Activated naive CD8-positive, alpha-beta T cell treated with anti-CD3 and anti-CD28 coated beads, Interleukin-2, amount 50 U/mL, for 16 hours (primary cell): ENCODE results near the gene LOXL1.

Source experiments
- DNase-seq: peaks from one replicate; pipeline ENCODE4 v3.0.0-alpha.2; 2020; ENCODE audit warnings: low read depth, low spot score

The LOXL1 gene

DNA sequence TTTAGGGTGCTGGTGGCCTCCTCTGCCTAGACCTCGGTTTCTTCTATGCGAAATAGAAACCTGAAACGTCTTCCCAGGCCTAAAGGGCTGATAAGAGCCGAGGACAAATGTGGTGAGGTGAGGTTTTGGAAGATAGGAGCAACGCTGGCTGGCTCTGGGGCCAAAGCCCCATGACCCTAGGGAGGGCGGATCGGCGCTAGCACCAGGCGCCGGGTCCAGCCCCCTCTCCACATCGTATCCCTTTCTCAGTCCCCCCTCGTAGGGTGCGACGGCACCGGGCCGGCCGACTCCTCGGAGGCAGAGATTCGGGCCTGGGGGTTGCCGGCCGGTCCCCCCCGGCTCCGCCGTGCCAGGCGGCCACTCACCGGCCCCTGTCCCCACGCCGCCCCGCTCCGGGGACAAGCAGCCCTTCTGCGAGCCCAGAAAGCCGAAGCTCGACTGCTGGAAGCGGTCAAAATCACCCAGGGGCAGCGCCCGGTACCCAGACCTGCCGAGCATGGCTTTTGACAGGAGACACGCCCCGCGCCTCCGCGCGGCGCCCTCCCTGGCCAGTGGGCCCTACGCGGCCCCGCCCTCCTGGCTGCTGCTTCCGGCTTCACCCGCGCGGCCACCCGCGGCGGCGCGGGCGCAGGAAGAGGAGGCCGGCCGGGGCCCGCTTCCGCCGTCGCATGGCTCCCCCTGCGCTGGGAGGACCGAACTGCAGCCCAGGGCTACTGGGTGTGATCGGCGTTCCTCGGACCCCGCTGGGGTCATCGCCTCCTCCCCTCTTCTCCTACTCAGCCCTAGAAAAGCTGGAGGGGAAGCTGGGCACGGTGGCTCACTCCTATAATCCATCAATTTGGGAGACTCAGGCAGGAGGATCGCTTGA lies 65.7 kb downstream of the LOXL1 start, which contains the start of gene STOML1:
TSS of gene STOML1 (minus strand) at position 570 of the 868 bp plus-strand sequence. CDS start at position 498, 72 bp downstream.
- DNase-seq: peak; percentile 86

DNA sequence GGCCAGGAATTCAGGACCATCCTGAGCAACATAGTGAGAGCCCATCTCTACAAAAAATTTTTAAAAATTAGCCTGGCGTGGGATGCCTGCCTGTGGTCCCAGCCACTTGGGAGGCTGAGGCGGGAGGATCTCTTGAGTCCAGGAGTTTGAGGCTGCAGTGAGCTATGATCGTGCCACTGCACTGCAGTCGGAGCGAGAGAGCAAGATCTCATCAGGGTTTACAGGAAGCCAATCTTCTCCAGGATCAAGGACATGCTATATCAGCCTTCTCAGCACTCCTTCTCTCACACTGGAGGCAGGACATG lies 66.3 kb downstream of the LOXL1 start:
- DNase-seq: no peak

DNA sequence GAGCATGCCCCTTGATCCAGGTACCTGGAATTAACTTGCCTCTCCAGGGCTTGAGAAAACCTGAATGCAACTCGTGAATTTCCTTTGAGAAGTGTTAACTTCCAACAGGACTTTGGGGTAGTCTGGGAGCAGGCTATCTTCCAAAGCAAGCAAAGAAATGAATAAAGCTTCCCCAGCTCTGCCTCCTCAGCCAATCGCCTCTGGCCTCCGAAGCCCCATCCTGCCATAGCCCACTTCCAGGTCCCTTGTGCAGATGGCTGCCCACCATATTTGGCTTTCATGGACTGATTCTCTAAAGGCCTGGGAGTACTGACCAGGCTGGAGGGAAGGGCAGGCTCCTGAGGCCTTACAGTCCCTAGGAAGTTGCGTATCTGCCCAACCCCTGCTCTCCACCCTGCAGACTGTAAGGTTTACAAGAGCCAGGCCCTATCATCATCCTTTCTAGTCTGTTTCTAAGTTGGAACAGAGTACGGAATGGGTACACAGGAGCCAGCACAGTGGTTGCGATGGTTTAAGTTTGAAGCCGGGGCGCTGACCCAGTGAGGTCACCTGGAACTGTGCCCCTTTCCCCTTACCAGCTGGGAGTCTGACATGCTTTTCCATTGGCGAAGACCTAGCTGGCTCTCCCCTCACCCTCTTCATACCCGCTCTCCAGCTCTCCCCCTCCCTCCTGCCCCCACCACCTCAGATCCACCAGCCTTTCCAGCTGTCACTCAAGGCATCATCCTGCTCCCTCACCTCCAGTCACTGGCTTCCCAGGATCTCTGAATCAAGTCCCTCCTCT lies 67.1 kb downstream of the LOXL1 start:
- no peak for DNase-seq

DNA sequence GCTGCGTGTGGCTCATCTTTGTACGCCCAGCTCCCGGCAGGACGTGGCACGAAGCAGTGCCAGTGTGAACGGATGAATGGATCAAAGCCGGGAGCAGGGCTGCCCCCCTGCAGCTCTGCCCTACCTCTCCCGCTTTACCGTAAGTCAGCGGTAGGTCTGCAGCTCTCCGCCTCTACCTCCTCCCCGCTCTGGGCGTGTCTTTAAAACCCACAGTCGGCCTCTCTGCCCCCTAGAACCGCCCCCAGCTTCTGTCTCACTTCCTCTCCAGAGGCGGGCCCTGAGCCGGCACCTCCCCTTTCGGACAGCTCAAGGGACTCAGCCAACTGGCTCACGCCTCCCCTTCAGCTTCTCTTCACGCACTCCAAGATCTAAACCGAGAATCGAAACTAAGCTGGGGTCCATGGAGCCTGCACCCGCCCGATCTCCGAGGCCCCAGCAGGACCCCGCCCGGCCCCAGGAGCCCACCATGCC lies 68.2 kb downstream of the LOXL1 start, which contains the start of gene PML:
TSS of gene PML (plus strand) at position 304 of the 471 bp plus-strand sequence. CDS start at position 401, 97 bp downstream.
- DNase-seq: peak; percentile 86

DNA sequence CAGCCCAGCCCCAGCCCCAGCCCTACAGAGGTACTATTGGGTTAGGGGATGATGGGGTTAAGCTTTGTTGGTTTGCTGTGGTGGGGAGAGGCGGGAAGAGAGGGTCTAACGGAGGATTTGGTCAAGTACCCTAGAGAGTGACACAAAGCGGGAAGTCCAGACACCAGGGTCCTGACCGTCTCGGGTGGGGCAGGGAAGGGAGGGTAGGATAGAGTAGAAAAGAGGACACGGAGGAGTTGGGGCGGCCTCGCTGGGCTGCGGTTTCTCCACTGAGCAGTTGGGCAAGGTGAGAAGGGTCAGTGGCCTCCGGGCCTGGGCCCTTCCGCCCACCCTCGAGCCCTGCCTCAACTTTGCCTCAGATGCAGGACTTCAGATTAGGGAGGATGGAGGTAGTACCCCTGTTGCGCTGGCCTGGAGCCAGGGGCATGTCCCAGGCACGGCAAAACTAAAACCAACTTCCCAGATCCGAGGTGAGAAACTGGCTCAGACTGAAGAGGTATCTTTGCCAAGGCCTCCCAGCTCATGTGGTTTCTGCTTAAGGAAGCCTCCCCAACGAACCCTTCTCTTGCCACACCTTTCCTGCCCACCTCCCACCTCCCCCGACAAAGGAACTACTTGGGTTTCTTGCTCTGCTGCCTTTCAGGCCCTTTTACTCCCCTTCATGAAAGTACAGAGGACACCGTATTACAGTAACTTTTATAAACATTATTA lies 68.8 kb downstream of the LOXL1 start:
- DNase-seq: no peak

DNA sequence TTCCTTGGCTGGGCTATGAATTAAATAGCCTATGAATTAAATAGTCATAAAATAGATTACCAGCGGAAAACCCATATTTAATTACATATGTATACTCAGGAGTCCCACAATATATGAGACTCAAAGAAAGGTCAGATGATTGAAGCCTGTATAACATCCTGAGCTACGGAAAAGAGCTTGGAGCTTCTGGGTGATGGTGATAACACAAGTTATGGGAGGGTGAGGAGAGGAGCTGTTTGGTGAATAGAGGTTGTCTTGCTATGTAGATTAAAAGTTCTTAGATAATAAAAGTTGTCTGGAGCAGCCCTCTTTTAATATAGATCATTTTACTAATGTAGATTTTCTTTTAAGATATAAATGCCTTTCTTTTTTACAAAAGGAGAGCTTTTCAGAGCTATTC lies 70.0 kb downstream of the LOXL1 start:
- DNase-seq: no peak

DNA sequence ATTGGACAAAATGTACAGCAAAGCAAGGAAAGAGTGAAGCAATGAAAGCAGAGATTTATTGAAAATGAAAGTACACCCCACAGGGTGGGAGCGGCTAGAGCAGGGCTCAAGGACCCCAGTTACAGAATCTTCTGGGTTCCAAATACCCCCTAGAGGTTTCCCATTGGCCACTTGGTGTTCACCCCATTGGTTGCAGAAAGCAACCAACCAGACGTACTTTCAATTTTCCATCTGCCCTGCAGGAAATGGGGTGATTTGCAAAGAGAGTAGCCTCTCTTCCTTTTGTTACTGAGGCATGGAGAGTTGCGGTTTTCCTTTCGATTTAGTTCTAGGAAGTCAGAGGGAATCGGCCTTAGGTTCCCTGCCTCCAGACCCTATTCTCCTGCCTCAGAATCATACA lies 70.7 kb downstream of the LOXL1 start:
- no peak for DNase-seq

DNA sequence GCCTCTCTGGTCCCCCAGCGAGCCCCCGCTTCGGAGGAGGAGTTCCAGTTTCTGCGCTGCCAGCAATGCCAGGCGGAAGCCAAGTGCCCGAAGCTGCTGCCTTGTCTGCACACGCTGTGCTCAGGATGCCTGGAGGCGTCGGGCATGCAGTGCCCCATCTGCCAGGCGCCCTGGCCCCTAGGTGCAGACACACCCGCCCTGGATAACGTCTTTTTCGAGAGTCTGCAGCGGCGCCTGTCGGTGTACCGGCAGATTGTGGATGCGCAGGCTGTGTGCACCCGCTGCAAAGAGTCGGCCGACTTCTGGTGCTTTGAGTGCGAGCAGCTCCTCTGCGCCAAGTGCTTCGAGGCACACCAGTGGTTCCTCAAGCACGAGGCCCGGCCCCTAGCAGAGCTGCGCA lies 71.7 kb downstream of the LOXL1 start:
- DNase-seq: no peak
